HL-60/S4 (cell line): Measurements from ENCODE around the gene FCHSD1.

ENCODE experiments used
- in situ Hi-C: fragments of 300-500 bp; cut with MboI; formaldehyde crosslinking; loops from 2 replicates; pipeline ENCODE4 v1.14.3; 2022; ENCODE audit warnings: low sequenced_read_pairs

FCHSD1 gene

DNA sequence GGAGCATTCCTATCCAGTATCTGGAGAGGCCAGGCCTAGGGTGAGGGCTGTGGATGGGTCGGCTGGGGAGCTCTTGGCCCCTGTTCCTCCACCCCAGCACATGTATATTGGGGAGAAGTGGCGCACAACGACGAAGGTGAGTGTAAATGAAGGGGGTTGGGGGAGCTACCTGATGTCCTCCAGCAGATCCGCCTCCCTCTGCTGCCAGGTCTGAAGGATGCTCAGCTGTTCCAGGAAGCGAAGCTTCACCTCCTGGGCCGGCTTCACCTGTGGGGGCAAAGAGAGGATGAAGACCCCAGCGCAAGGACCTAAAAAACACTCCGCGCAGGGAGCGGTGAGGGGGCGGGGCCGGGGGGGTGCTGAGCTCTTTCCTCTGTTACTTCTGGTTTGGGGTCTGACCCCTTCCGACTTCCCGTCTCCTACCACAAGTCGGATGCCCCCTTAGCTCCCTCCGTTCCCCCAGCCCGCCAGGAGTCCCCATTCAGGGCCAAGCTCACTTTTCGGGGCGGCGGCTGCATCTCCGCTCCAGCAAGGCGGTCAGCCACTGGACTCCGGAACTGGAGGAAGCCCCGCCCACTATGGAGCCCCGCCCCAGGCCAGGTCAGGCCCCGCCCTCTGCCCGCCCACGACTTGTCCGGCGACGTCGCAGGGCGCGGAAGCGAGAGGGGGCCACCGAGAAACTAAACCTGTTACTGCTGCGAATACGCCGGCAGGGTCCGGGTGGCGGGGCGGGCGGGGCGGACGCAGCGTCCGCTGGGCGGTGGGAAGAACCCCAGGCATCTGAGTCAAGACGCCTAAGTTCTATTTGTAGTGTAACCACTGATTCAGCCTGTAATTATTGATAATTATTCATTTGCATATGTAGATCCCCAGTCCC is at the start of gene FCHSD1:
Gene FCHSD1 (minus strand): TSS at position 568 of the 877 bp plus-strand sequence. CDS start 50 bp downstream, at position 518.
- in situ Hi-C loops: no loop called here

- in situ Hi-C loops: loop anchor here (10.0 kb wide), 2 partner anchors 257 to 447 kb away; partner anchors contain the start of gene PCDH12
These were observed 46.4 kb upstream of the FCHSD1 start for GRCh38 chr5:141697586-141697985.

GRCh38 chr5:141696431-141696830 is 45.2 kb upstream of the FCHSD1 start:
- in situ Hi-C loops: loop anchor here (10.0 kb wide), 2 partner anchors 258 to 448 kb away; partner anchors contain the start of gene PCDH12

- in situ Hi-C loops: loop anchor here (10.0 kb wide), 2 partner anchors 259 to 449 kb away; partner anchors contain the start of gene PCDH12
These were observed 44.5 kb upstream of the FCHSD1 start for GRCh38 chr5:141695627-141696215.

- in situ Hi-C loops: loop anchor here (10.0 kb wide), 2 partner anchors 260 to 450 kb away; partner anchors contain the start of gene PCDH12
These were observed 43.3 kb upstream of the FCHSD1 start for GRCh38 chr5:141694479-141694878.

- in situ Hi-C loops: loop anchor here (10.0 kb wide), 2 partner anchors 262 to 452 kb away; partner anchors contain the start of gene PCDH12
These were observed 41.9 kb upstream of the FCHSD1 start for GRCh38 chr5:141692919-141693725.

GRCh38 chr5:141692533-141692888 is 41.3 kb upstream of the FCHSD1 start:
- in situ Hi-C loops: loop anchor here (10.0 kb wide), 2 partner anchors 262 to 452 kb away; partner anchors contain the start of gene PCDH12

- in situ Hi-C loops: loop anchor here (10.0 kb wide), 2 partner anchors 263 to 453 kb away; partner anchors contain the start of gene PCDH12
These were observed 40.8 kb upstream of the FCHSD1 start for GRCh38 chr5:141691867-141692532.

DNA sequence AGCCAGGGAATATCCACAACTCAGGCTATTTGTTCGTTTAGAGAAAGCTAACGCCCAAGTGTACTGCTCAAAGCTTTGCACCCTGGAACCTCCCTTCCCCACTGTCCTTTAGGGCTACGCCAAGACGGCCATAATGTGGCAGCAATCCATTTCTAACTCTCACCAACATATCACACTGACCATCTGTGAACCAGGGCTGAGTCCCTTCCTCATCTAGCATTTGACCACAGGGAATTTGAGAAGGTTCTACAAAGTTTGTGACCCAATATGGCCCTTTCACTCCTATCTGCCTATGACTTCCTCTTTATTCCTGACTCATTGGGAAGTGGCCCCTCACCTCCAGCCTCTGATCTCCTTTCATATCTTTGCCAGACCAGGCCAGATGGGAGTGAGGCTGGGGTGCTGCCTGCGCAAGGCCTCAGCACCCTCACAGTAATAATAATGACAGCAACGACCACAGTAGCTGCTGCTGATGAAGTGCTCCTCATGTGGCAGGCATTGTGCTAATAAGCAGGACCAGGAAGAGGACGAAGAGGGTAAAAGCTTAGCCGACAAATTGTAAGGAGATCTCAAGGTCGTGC is 40.2 kb upstream of the FCHSD1 start:
- in situ Hi-C loops: loop anchor here (10.0 kb wide), 2 partner anchors 263 to 453 kb away; partner anchors contain the start of gene PCDH12

- in situ Hi-C loops: no loop called here
These were observed 35.6 kb upstream of the FCHSD1 start for GRCh38 chr5:141686648-141687416.

DNA sequence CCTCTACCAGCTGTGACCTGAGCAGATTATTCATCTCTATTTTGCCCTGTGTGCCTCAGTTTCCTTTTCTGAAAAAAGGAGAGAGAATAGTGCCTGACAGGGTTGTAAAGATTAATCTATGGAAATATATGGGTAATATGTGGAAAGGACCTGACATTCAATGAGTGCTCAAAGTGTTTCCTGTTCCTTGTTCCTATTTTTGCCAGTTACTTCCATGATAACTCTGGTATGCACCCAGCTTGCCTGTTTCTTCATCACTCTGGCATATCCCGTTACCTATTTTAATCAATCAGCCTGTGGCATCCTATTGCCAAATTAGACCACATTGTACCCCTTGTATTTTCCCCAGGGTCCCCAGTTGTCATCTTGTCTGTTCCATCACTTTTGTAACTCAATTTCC is 34.4 kb upstream of the FCHSD1 start:
- in situ Hi-C loops: no loop called here

GRCh38 chr5:141683596-141684141 is 32.5 kb upstream of the FCHSD1 start:
- in situ Hi-C loops: no loop called here

GRCh38 chr5:141681695-141682641 is 30.8 kb upstream of the FCHSD1 start, which contains the start of gene ARAP3:
Gene ARAP3 (minus strand): TSS chr5:141682230. CDS start chr5:141680486, 1,744 bp downstream.
- in situ Hi-C loops: no loop called here

DNA sequence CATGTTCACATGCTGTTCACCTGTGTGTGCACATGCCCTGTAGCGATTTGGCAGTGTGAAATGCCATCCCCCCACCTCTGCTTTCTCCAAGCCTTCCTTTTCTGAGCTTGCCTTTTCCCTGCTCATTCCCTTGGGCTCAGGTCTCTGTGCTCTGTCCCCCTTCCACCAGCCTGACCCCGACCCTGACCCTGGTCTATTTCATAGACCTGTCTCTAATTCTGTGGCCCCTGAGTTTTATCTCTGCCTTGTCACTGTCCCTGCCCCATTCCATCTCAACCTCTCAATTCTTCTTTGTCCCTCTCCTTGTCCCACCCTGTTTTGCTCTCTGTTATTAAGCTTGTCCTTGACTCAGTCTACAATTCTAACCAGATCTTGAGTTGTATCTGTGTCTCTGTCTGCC is 30.1 kb upstream of the FCHSD1 start:
- in situ Hi-C loops: no loop called here

GRCh38 chr5:141680751-141681201 is 29.6 kb upstream of the FCHSD1 start:
- in situ Hi-C loops: no loop called here

- in situ Hi-C loops: no loop called here
These were observed 29.0 kb upstream of the FCHSD1 start for GRCh38 chr5:141680178-141680577.

DNA sequence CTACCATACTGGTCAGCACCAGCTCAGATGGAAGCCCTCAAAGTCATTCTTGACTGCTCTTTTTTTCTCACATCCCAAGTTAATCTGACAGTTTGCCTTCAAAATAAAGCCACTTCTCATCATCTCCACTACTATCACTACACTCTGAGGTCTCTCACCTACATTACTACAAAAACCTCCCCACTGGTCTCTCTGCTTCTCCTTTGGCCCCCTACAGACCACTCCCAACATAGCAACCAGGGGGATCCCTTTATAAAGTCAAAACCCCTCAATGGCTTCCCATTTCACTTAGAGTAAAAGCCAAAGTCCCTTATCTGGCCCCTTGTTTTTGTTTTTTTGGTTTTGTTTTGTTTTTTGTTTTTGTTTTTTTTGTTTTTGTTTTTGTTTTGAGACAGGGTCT is 26.2 kb upstream of the FCHSD1 start:
- in situ Hi-C loops: no loop called here
